AG10803 (cell line): ENCODE measurements around the gene ACTL7B.
"Not testable (repeated sequence)": the region's sequence is repeated elsewhere in the genome, so short reads cannot be mapped to it uniquely, and the experiment has no call there.

Experiments used
- DNase-seq: peaks from one replicate; pipeline ENCODE4 v3.0.0; 2010; ENCODE audit warnings: low read depth
- H3K4me3 ChIP-seq: 2 replicates; pipeline ENCODE4 v1.5.1; 2011; ENCODE audit warnings: mild to moderate bottlenecking, low read length, control low read depth
- TF ChIP-seq, protein P1 (sequence below): conservative IDR thresholded peaks from 2 replicates; pipeline ENCODE4 v1.5.1; 2011; ENCODE audit warnings: mild to moderate bottlenecking, low read length, control low read depth, inconsistent platforms

The ACTL7B gene

GRCh38 chr9:108842610-108843295, 13.0 kb downstream of the ACTL7B start:
- TF ChIP-seq, protein P1, sequence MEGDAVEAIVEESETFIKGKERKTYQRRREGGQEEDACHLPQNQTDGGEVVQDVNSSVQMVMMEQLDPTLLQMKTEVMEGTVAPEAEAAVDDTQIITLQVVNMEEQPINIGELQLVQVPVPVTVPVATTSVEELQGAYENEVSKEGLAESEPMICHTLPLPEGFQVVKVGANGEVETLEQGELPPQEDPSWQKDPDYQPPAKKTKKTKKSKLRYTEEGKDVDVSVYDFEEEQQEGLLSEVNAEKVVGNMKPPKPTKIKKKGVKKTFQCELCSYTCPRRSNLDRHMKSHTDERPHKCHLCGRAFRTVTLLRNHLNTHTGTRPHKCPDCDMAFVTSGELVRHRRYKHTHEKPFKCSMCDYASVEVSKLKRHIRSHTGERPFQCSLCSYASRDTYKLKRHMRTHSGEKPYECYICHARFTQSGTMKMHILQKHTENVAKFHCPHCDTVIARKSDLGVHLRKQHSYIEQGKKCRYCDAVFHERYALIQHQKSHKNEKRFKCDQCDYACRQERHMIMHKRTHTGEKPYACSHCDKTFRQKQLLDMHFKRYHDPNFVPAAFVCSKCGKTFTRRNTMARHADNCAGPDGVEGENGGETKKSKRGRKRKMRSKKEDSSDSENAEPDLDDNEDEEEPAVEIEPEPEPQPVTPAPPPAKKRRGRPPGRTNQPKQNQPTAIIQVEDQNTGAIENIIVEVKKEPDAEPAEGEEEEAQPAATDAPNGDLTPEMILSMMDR = no peak
- H3K4me3 ChIP-seq = no peak overlapping the region
- no peak for DNase-seq

GRCh38 chr9:108839561-108839960, 16.2 kb downstream of the ACTL7B start:
- not testable (repeated sequence) for H3K4me3 ChIP-seq, DNase-seq

- TF ChIP-seq, protein P1 = no peak
- H3K4me3 ChIP-seq = no peak overlapping the region
- peak; percentile 13 for DNase-seq
Observed at GRCh38 chr9:108838017-108838416, 17.8 kb downstream of the ACTL7B start.

- TF ChIP-seq, protein P1 = no peak
- DNase-seq = no peak
- no peak overlapping the region for H3K4me3 ChIP-seq
Observed at GRCh38 chr9:108837530-108837929, 18.3 kb downstream of the ACTL7B start.

GRCh38 chr9:108836781-108837180, 19.0 kb downstream of the ACTL7B start:
- no peak for DNase-seq
- TF ChIP-seq, protein P1 = no peak
- no peak overlapping the region for H3K4me3 ChIP-seq

DNA sequence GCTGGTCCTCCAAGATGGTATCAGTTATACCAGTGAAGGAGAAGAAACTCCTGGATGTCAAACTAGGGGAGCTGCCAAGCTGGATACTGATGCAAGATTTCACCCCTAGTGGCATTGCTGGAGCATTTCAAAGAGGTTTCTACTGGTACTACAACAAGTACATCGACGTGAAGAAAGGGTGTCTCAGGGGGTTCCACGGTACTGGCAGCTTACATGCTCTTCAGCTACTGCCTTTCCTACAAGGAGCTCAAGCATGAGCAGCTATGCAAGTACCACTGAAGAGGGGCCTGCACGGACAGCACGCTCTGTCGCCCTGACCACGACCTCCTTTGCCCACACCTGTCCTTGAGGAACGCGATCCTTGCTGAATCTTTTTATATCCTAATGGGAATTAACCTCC, 19.5 kb downstream of the ACTL7B start:
- H3K4me3 ChIP-seq = no peak overlapping the region
- TF ChIP-seq, protein P1 = no peak
- DNase-seq = no peak

- no peak overlapping the region for H3K4me3 ChIP-seq
- TF ChIP-seq, protein P1 = no peak
- DNase-seq = no peak
Observed at GRCh38 chr9:108835831-108836230, 20.0 kb downstream of the ACTL7B start.
